Measurements from ENCODE around the gene AKIRIN2. TPM values are rescaled to one million over a fixed set of nuclear protein-coding genes. Genes with fewer than 3 reads are reported as not detected.

Gene AKIRIN2
- total and polyA plus RNA-seq, 2 of the 13 experiments (the other 11 are each of a cell fraction or from before 2014, with no cell fraction given) = 15.6 to 23.4 TPM

DNA sequence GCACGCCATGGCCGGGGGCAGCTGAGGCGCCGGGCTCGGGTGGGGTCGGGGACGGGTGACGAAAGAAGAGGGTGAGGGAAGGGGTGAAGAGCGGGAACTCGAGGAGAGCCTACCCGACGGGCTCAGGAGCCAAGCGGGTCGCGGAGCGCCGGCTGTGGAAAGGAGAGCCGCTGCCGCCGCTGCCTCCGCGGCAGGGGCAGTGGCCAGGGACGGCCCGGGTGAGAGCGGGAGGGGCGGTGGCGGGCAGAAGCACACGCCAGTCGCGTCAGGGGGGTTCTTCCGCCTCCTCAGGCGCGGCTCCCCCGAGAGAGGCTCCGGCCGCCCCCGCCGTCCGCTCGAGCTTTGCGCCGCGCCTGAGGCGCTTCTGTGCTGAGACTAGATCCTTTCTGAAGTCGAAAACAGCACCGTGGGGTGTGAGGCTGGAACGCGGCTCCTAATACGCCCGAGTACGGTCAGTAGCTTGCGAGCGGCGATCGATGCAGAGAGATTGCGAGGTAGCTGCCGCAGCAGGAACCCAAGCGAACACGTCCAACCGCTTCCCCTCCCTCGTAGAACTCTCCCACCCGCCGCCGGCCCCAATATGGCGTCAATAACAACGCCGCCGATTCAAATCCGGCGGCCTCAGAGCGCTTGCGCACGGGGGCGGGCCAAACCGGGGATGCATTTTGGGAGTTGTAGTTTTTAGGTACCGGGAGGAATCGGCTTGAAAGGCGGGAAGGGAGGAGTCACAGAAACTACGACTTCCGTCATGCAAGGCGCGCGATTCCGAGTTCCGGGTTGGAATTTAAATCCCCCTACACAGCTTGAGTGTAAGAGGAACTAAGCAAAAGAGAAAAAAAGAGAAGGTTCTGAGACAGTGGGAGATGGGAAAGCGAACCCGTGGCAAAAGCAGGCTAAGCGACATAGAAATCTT is at the start of gene AKIRIN2 (continued):
- no peak for TF ChIP-seq ZNF10 (CRISPR knock-in tag; IDR thresholded peaks at IDR 0.05; ENCODE audit: borderline replicate concordance, low read depth)
- TF ChIP-seq ZBTB3 (CRISPR knock-in tag; IDR thresholded peaks at IDR 0.05; ENCODE audit: borderline replicate concordance, low read depth) = no peak
- TF ChIP-seq HDAC1 (CRISPR knock-in tag; IDR thresholded peaks at IDR 0.05) = peak; percentile 76; the same call in 1 of the 2 replicates
- TF ChIP-seq ZNF709 (CRISPR knock-in tag; IDR thresholded peaks at IDR 0.05) = peak; percentile 77; the same call in 1 of the 2 replicates
- TF ChIP-seq, protein P1, sequence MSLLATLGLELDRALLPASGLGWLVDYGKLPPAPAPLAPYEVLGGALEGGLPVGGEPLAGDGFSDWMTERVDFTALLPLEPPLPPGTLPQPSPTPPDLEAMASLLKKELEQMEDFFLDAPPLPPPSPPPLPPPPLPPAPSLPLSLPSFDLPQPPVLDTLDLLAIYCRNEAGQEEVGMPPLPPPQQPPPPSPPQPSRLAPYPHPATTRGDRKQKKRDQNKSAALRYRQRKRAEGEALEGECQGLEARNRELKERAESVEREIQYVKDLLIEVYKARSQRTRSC (CRISPR knock-in tag; IDR thresholded peaks at IDR 0.05; ENCODE audit: low read depth) = no peak; the same call in 1 of the 2 replicates
- 0 out of 2 replicates have a peak, but pooled peaks have one; percentile 19 for TF ChIP-seq CHCHD3 (CRISPR knock-in tag; IDR thresholded peaks at IDR 0.05)
- peak; percentile 18; the same call in 1 of the 2 replicates for TF ChIP-seq ZNF160 (CRISPR knock-in tag; IDR thresholded peaks at IDR 0.05)
- TF ChIP-seq, protein P2, sequence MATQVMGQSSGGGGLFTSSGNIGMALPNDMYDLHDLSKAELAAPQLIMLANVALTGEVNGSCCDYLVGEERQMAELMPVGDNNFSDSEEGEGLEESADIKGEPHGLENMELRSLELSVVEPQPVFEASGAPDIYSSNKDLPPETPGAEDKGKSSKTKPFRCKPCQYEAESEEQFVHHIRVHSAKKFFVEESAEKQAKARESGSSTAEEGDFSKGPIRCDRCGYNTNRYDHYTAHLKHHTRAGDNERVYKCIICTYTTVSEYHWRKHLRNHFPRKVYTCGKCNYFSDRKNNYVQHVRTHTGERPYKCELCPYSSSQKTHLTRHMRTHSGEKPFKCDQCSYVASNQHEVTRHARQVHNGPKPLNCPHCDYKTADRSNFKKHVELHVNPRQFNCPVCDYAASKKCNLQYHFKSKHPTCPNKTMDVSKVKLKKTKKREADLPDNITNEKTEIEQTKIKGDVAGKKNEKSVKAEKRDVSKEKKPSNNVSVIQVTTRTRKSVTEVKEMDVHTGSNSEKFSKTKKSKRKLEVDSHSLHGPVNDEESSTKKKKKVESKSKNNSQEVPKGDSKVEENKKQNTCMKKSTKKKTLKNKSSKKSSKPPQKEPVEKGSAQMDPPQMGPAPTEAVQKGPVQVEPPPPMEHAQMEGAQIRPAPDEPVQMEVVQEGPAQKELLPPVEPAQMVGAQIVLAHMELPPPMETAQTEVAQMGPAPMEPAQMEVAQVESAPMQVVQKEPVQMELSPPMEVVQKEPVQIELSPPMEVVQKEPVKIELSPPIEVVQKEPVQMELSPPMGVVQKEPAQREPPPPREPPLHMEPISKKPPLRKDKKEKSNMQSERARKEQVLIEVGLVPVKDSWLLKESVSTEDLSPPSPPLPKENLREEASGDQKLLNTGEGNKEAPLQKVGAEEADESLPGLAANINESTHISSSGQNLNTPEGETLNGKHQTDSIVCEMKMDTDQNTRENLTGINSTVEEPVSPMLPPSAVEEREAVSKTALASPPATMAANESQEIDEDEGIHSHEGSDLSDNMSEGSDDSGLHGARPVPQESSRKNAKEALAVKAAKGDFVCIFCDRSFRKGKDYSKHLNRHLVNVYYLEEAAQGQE (IDR thresholded peaks at IDR 0.05; ENCODE audit: borderline replicate concordance in 1 of 2, low read depth in 1 of 2, low read length in 2 of 2) = peak in 1 of 2 experiments; percentile 73; a peak in 1 of 4 replicates
- no peak for TF ChIP-seq AHR (CRISPR knock-in tag; IDR thresholded peaks at IDR 0.05)
- TF ChIP-seq ZNF747 (CRISPR knock-in tag; IDR thresholded peaks at IDR 0.05; ENCODE audit: borderline replicate concordance) = peak; percentile 66; the same call in 1 of the 2 replicates
- no peak for TF ChIP-seq KAT2B (IDR thresholded peaks at IDR 0.05; ENCODE audit: borderline replicate concordance, low read depth, low read length)
- TF ChIP-seq, protein P3, sequence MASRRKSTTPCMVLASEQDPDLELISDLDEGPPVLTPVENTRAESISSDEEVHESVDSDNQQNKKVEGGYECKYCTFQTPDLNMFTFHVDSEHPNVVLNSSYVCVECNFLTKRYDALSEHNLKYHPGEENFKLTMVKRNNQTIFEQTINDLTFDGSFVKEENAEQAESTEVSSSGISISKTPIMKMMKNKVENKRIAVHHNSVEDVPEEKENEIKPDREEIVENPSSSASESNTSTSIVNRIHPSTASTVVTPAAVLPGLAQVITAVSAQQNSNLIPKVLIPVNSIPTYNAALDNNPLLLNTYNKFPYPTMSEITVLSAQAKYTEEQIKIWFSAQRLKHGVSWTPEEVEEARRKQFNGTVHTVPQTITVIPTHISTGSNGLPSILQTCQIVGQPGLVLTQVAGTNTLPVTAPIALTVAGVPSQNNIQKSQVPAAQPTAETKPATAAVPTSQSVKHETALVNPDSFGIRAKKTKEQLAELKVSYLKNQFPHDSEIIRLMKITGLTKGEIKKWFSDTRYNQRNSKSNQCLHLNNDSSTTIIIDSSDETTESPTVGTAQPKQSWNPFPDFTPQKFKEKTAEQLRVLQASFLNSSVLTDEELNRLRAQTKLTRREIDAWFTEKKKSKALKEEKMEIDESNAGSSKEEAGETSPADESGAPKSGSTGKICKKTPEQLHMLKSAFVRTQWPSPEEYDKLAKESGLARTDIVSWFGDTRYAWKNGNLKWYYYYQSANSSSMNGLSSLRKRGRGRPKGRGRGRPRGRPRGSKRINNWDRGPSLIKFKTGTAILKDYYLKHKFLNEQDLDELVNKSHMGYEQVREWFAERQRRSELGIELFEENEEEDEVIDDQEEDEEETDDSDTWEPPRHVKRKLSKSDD (CRISPR knock-in tag; IDR thresholded peaks at IDR 0.05; ENCODE audit: low read depth) = 0 out of 2 replicates have a peak, but pooled peaks have one; percentile 65
- TF ChIP-seq ZNF619 (CRISPR knock-in tag; IDR thresholded peaks at IDR 0.05) = no peak
- peak; percentile 52 for TF ChIP-seq GABPA (IDR thresholded peaks at IDR 0.05; ENCODE audit: low read depth, low read length)
- peak; percentile 91 for TF ChIP-seq GABPA (CRISPR knock-in tag; IDR thresholded peaks at IDR 0.05; ENCODE audit: low read depth)
- peak; percentile 82 for TF ChIP-seq POGZ (CRISPR knock-in tag; IDR thresholded peaks at IDR 0.05)
- TF ChIP-seq KAT8 (CRISPR knock-in tag; IDR thresholded peaks at IDR 0.05) = peak; percentile 85
- peak; percentile 38; the same call in 1 of the 2 replicates for TF ChIP-seq CBFB (CRISPR knock-in tag; IDR thresholded peaks at IDR 0.05)
- TF ChIP-seq FOXJ3 (CRISPR knock-in tag; IDR thresholded peaks at IDR 0.05; ENCODE audit: borderline replicate concordance) = peak; percentile 43; the same call in 1 of the 2 replicates
- TF ChIP-seq TCF7L2 (IDR thresholded peaks at IDR 0.05; ENCODE audit: low read depth, low read length) = no peak
- no peak for TF ChIP-seq TOE1 (CRISPR knock-in tag; IDR thresholded peaks at IDR 0.05)
- peak; percentile 12; the same call in 1 of the 2 replicates for TF ChIP-seq ZNF292 (CRISPR knock-in tag; IDR thresholded peaks at IDR 0.05; ENCODE audit: borderline replicate concordance, low read depth)
